HG02884 (cell line): ENCODE measurements around the gene KRTAP10-11.
"Not testable (repeated sequence)": the region's sequence is repeated elsewhere in the genome, so short reads cannot be mapped to it uniquely, and the experiment has no call there.

Experiments used
- ATAC-seq: cut with Tn5 transposase; IDR thresholded peaks from one replicate; pipeline ENCODE4 v1.9.1; 2021; ENCODE audit warnings: mild to moderate bottlenecking, moderate library complexity; ENCODE audit not compliant: unreplicated experiment

The KRTAP10-11 gene

GRCh38 chr21:44646366-44647221 is at the start of gene KRTAP10-11:
TSS of gene KRTAP10-11 (plus strand) at chr21:44646414. CDS start at chr21:44646459, 45 bp downstream.
- not testable (repeated sequence) for ATAC-seq

GRCh38 chr21:44598061-44598460 is 48.2 kb upstream of the KRTAP10-11 start:
- no peak for ATAC-seq

GRCh38 chr21:44599264-44600029 is 46.8 kb upstream of the KRTAP10-11 start:
- ATAC-seq: no peak

GRCh38 chr21:44600118-44600978 is 45.9 kb upstream of the KRTAP10-11 start, which contains the start of gene KRTAP10-7:
TSS of gene KRTAP10-7 (plus strand) at chr21:44600597. CDS start at chr21:44600622, 25 bp downstream.
- not testable (repeated sequence) for ATAC-seq

- ATAC-seq: not testable (repeated sequence)
Measured at GRCh38 chr21:44601091-44601490, 45.1 kb upstream of the KRTAP10-11 start.

GRCh38 chr21:44601596-44602462 is 44.4 kb upstream of the KRTAP10-11 start:
- ATAC-seq: no peak

- ATAC-seq: no peak
Measured at GRCh38 chr21:44602463-44602850, 43.8 kb upstream of the KRTAP10-11 start.

- no peak for ATAC-seq
Measured at GRCh38 chr21:44603109-44603875, 42.9 kb upstream of the KRTAP10-11 start.

GRCh38 chr21:44603911-44604310 is 42.3 kb upstream of the KRTAP10-11 start:
- ATAC-seq: no peak

GRCh38 chr21:44606495-44606894 is 39.7 kb upstream of the KRTAP10-11 start:
- ATAC-seq: no peak

GRCh38 chr21:44609193-44609592 is 37.0 kb upstream of the KRTAP10-11 start:
- no peak for ATAC-seq

GRCh38 chr21:44610157-44610843 is 35.9 kb upstream of the KRTAP10-11 start:
- not testable (repeated sequence) for ATAC-seq

- no peak for ATAC-seq
Measured at GRCh38 chr21:44611551-44611950, 34.7 kb upstream of the KRTAP10-11 start.

GRCh38 chr21:44612029-44612486 is 34.2 kb upstream of the KRTAP10-11 start, which contains the start of gene KRTAP10-8:
TSS of gene KRTAP10-8 (plus strand) at chr21:44612079. CDS start at chr21:44612101, 22 bp downstream.
- no peak for ATAC-seq

- no peak for ATAC-seq
Measured at GRCh38 chr21:44612669-44613229, 33.5 kb upstream of the KRTAP10-11 start.

GRCh38 chr21:44613386-44614155 is 32.6 kb upstream of the KRTAP10-11 start:
- ATAC-seq: no peak

GRCh38 chr21:44614161-44614631 is 32.0 kb upstream of the KRTAP10-11 start:
- ATAC-seq: no peak
